Trophoblast cell (in vitro differentiated cells and primary cell): Measurements from ENCODE around the gene STPG3.

ENCODE experiments used
- DNase-seq, 2 donors: peaks; one replicate each; pipeline ENCODE4 v3.0.0-alpha.2; 2016
- H2AFZ ChIP-seq: 2 replicates; pipeline ENCODE4 v1.6.1; 2013; ENCODE audit warnings: low read length, moderate library complexity, mild to moderate bottlenecking; ENCODE audit not compliant: insufficient read depth, poor library complexity
- H2AK5ac ChIP-seq: 2 replicates; pipeline ENCODE4 v1.6.1; 2013; ENCODE audit warnings: mild to moderate bottlenecking, low read length
- H2BK120ac ChIP-seq: 2 replicates; pipeline ENCODE4 v1.6.1; 2013; ENCODE audit warnings: low read length, mild to moderate bottlenecking, moderate library complexity; ENCODE audit not compliant: insufficient read depth, poor library complexity
- H2BK12ac ChIP-seq: 2 replicates; pipeline ENCODE4 v1.6.1; 2013; ENCODE audit warnings: mild to moderate bottlenecking, low read length, moderate library complexity
- H2BK5ac ChIP-seq: 2 replicates; pipeline ENCODE4 v1.6.1; 2013; ENCODE audit warnings: low read length, low read depth, moderate library complexity, mild to moderate bottlenecking; ENCODE audit not compliant: poor library complexity
- H3K14ac ChIP-seq: 2 replicates; pipeline ENCODE4 v1.6.1; 2013; ENCODE audit warnings: mild to moderate bottlenecking, low read length
- H3K18ac ChIP-seq: 2 replicates; pipeline ENCODE4 v1.6.1; 2013; ENCODE audit warnings: mild to moderate bottlenecking, low read length
- H3K23ac ChIP-seq: 2 replicates; pipeline ENCODE4 v1.6.1; 2013; ENCODE audit warnings: low read length
- H3K27ac ChIP-seq: 2 replicates; pipeline ENCODE4 v1.5.1; 2013; ENCODE audit warnings: low read depth, mild to moderate bottlenecking, inconsistent platforms, low read length, moderate library complexity
- H3K27me3 ChIP-seq: 2 replicates; pipeline ENCODE4 v1.6.1; 2013; ENCODE audit warnings: inconsistent platforms, mild to moderate bottlenecking, low read length, moderate library complexity; ENCODE audit not compliant: insufficient read depth
- H3K36me3 ChIP-seq, 2 experiments: 1 replicate in 1 of 2; 2 replicates in 1 of 2; pipeline ENCODE4 v1.6.1; 2013; ENCODE audit warnings: low read length in 2 of 2, mild to moderate bottlenecking in 2 of 2, moderate library complexity in 1 of 2; ENCODE audit not compliant: insufficient read depth in 2 of 2, control insufficient read depth in 1 of 2
- H3K4ac ChIP-seq: 2 replicates; pipeline ENCODE4 v1.6.1; 2013; ENCODE audit warnings: low read depth, mild to moderate bottlenecking, low read length, moderate library complexity
- H3K4me1 ChIP-seq, 2 experiments: 1 replicate in 1 of 2; 2 replicates in 1 of 2; pipeline ENCODE4 v1.6.1; 2013; ENCODE audit warnings: low read length in 2 of 2, mild to moderate bottlenecking in 2 of 2, moderate library complexity in 1 of 2; ENCODE audit not compliant: insufficient read depth in 2 of 2, control insufficient read depth in 1 of 2
- H3K4me2 ChIP-seq: 2 replicates; pipeline ENCODE4 v1.6.1; 2013; ENCODE audit warnings: inconsistent platforms, mild to moderate bottlenecking, low read length, moderate library complexity
- H3K4me3 ChIP-seq: 2 replicates; pipeline ENCODE4 v1.5.1; 2013; ENCODE audit warnings: mild to moderate bottlenecking, low read depth, low read length, inconsistent platforms
- H3K79me1 ChIP-seq: one replicate; pipeline ENCODE4 v1.6.1; 2013; ENCODE audit warnings: low read length
- H3K79me2 ChIP-seq: 2 replicates; pipeline ENCODE4 v1.6.1; 2013; ENCODE audit warnings: low read length, mild to moderate bottlenecking; ENCODE audit not compliant: control insufficient read depth, insufficient read depth, poor library complexity
- H3K9ac ChIP-seq: 2 replicates; pipeline ENCODE4 v1.6.1; 2013; ENCODE audit warnings: mild to moderate bottlenecking, low read length
- H3K9me3 ChIP-seq: 2 replicates; pipeline ENCODE4 v1.6.1; 2013; ENCODE audit warnings: low read depth, mild to moderate bottlenecking, control low read depth, inconsistent platforms, low read length; ENCODE audit not compliant: insufficient read depth
- H4K12ac ChIP-seq: 2 replicates; pipeline ENCODE4 v1.6.1; 2013; ENCODE audit warnings: low read depth, mild to moderate bottlenecking, low read length, moderate library complexity
- H4K8ac ChIP-seq: 2 replicates; pipeline ENCODE4 v1.6.1; 2013; ENCODE audit warnings: low read depth, mild to moderate bottlenecking, low read length, moderate library complexity
- H4K91ac ChIP-seq: one replicate; pipeline ENCODE4 v1.6.1; 2013; ENCODE audit warnings: low read depth, mild to moderate bottlenecking, low read length, moderate library complexity
- WGBS: extraction: QIAGEN DNeasy Blood & Tissue Kit; methylation state at CpG from one replicate; pipeline ENCODE4 v1.1.7; 2013; ENCODE audit warnings: missing lambda C conversion rate; ENCODE audit not compliant: insufficient read length, insufficient coverage; ENCODE audit errors: extremely low coverage; 5-methylcytosine and 5-hydroxymethylcytosine counted together

STPG3 gene

DNA sequence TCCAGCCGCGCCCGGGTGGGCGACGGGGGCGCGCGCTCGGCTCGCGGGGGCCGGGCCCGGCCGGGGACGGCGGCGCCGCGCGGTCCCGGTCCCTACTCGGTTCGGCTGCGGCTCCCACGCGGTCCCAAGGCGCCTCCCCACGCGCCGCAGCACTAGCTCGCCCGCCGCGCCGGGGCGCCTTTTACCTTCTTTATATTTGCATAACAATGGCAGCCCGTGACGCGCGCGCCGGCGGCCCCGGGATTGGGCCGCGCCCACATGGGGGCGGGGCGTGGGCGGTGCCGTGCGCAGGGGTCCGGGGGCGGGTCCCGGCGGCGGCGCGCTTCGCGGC, 51.0 kb downstream of the STPG3 start, which contains the start of gene NRARP:
NRARP (minus strand) TSS at position 154 of the 331 bp plus-strand sequence. CDS start 343 bp downstream, outside the sequence.
- Histone ChIP-seq H3K27ac (no peak within 1 kb of the TSS), H3K4me2 (peak within 1 kb of the TSS; percentile 70), H3K14ac (peak within 1 kb of the TSS; percentile 11), H3K9ac (peak within 1 kb of the TSS; percentile 54), H2AK5ac (no peak within 1 kb of the TSS), H3K36me3 (no peaks in the 10 kb centered on the region), H3K9me3 (no peaks in the 10 kb centered on the region), H4K12ac (no peak within 1 kb of the TSS), H3K4me1 (peaks cover 12 to 22% of the 10 kb centered on the region in 2 experiments), H3K18ac (peak within 1 kb of the TSS; percentile 30), H2BK5ac (no peak within 1 kb of the TSS), H3K79me2 (no peaks in the 10 kb centered on the region), H4K91ac (no peak within 1 kb of the TSS), H2AFZ (peak within 1 kb of the TSS; percentile 53), H3K27me3 (peaks cover 8% of the 10 kb centered on the region), H3K23ac (no peak within 1 kb of the TSS), H4K8ac (peak within 1 kb of the TSS; percentile 51), H2BK12ac (peak within 1 kb of the TSS; percentile 21), H3K79me1 (peaks cover 2% of the 10 kb centered on the region), H3K4ac (peak within 1 kb of the TSS; percentile 19), H3K4me3 (peak within 1 kb of the TSS; percentile 47), H2BK120ac (peak within 1 kb of the TSS; percentile 20)
- peak; percentile 52 to 77 for DNase-seq
- WGBS, result no CpG with 5 or more reads among the region's 60 CpGs

DNA sequence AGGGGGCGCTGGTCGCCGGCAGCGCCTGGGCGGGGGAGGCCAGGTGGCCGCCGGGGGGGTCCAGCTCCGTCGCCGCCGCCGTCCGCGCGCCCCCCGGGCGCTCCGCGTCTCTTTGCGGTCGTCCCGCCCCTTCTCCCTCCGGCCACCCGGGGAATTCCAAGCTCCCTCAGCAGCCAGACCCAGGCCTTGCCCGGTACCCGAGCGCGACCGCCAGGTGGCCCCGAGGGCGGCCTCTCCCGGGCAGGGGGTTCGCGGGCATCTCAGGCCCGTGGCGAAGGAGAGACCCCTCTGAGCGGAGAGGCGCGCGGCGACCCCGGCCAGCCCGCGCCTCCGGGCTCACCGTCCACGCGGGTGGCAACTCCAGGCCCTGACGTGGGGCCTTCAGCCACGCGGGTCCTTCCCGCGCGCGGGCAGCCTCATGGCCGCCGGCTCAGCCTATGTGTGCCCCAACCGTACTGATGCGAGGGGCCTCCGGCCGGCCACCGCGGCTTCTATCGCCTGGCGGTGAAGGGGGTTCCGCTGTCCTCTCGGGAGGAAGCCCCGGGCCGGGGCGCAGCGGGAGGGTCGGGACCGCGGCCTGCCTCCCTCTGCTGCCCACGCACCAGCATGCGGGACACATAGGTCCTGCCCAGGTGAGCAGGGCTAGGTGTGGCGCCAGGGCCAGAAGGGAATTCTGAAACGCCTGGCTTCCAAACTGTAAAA, 51.5 kb downstream of the STPG3 start:
- H4K12ac ChIP-seq, result no peak overlapping the region
- H4K91ac ChIP-seq, result no peak overlapping the region
- H3K27me3 ChIP-seq, result peaks cover 8% of the 10 kb centered on the region
- H3K4ac ChIP-seq, result peak overlapping the region; percentile 19
- peak overlapping the region; percentile 51 for H4K8ac ChIP-seq
- no peaks in the 10 kb centered on the region for H3K36me3 ChIP-seq
- peak overlapping the region; percentile 70 for H3K4me2 ChIP-seq
- no peak overlapping the region for H2AK5ac ChIP-seq
- peak overlapping the region; percentile 30 for H3K18ac ChIP-seq
- no peak overlapping the region for H3K23ac ChIP-seq
- H3K4me3 ChIP-seq, result peak overlapping the region; percentile 47
- no peak overlapping the region for H2BK5ac ChIP-seq
- H3K9ac ChIP-seq, result no peak overlapping the region
- peaks cover 12 to 22% of the 10 kb centered on the region in 2 experiments for H3K4me1 ChIP-seq
- peak in 1 of 2 donors; percentile 55 for DNase-seq
- H2AFZ ChIP-seq, result peak overlapping the region; percentile 53
- no peaks in the 10 kb centered on the region for H3K79me2 ChIP-seq
- H3K14ac ChIP-seq, result no peak overlapping the region
- H2BK120ac ChIP-seq, result peak overlapping the region; percentile 20
- no CpG with 5 or more reads among the region's 78 CpGs for WGBS
- H3K79me1 ChIP-seq, result peaks cover 2% of the 10 kb centered on the region
- H2BK12ac ChIP-seq, result peak overlapping the region; percentile 21
- H3K27ac ChIP-seq, result no peak overlapping the region
- no peaks in the 10 kb centered on the region for H3K9me3 ChIP-seq
